Stimulated activated CD8-positive, alpha-beta memory T cell treated with anti-CD3 and anti-CD28 coated beads, Interleukin-7, amount 100 ng/mL, for 24 hours (primary cell): ENCODE measurements around the gene GRIK3.
"Not testable (repeated sequence)": the region's sequence is repeated elsewhere in the genome, so short reads cannot be mapped to it uniquely, and the experiment has no call there.

Source experiments
- DNase-seq: peaks from one replicate; pipeline ENCODE4 v3.0.0-alpha.2; 2020; ENCODE audit warnings: low read depth

GRIK3 gene

GRCh38 chr1:36909359-36909758 is 125.0 kb downstream of the GRIK3 start:
- not testable (repeated sequence) for DNase-seq

GRCh38 chr1:36908096-36908495 is 126.2 kb downstream of the GRIK3 start:
- no peak for DNase-seq

GRCh38 chr1:36906555-36906954 is 127.8 kb downstream of the GRIK3 start:
- DNase-seq: no peak

- DNase-seq: no peak
Observed at GRCh38 chr1:36905941-36906340, 128.4 kb downstream of the GRIK3 start.

GRCh38 chr1:36900128-36900527 is 134.2 kb downstream of the GRIK3 start:
- DNase-seq: no peak

- not testable (repeated sequence) for DNase-seq
Observed at GRCh38 chr1:36897813-36898212, 136.5 kb downstream of the GRIK3 start.

- no peak for DNase-seq
Observed at GRCh38 chr1:36894824-36895223, 139.5 kb downstream of the GRIK3 start.

- DNase-seq: no peak
Observed at GRCh38 chr1:36890776-36891175, 143.5 kb downstream of the GRIK3 start.

GRCh38 chr1:36889478-36890226 is 144.7 kb downstream of the GRIK3 start:
- no peak for DNase-seq

GRCh38 chr1:36888811-36889477 is 145.4 kb downstream of the GRIK3 start:
- no peak for DNase-seq

- no peak for DNase-seq
Observed at GRCh38 chr1:36885540-36886357, 148.6 kb downstream of the GRIK3 start.

GRCh38 chr1:36884801-36885200 is 149.5 kb downstream of the GRIK3 start:
- no peak for DNase-seq

- DNase-seq: no peak
Observed at GRCh38 chr1:36884029-36884701, 150.2 kb downstream of the GRIK3 start.

GRCh38 chr1:36883315-36883949 is 150.9 kb downstream of the GRIK3 start:
- no peak for DNase-seq

- no peak for DNase-seq
Observed at GRCh38 chr1:36882536-36883285, 151.6 kb downstream of the GRIK3 start.

- DNase-seq: no peak
Observed at GRCh38 chr1:36881541-36881940, 152.8 kb downstream of the GRIK3 start.

- no peak for DNase-seq
Observed at GRCh38 chr1:36881068-36881405, 153.3 kb downstream of the GRIK3 start.

GRCh38 chr1:36880155-36881067 is 153.9 kb downstream of the GRIK3 start:
- no peak for DNase-seq

GRCh38 chr1:36879613-36880012 is 154.7 kb downstream of the GRIK3 start:
- no peak for DNase-seq

- no peak for DNase-seq
Observed at GRCh38 chr1:36876990-36877389, 157.3 kb downstream of the GRIK3 start.
